ENCODE measurements around the gene TMEM108.

The TMEM108 gene

DNA sequence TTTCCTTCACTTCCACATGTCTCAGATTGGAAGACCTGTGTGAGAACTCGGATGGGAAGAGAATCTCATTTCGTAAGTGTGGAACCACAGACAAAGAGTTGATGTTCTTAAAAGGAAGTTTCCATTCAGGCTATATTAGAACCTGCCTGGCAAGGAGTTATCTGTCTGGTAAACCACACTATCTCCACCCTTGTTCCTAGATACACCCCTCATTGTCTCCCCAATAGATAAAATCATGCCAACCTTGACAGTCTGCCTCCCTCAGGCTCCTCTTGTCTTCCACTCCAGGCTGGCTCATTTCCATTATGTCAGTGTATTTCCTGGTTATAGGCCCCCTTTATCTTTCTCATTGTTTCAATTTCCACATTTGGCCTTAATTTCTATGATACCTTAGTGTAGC is 89.2 kb downstream of the TMEM108 start:
- in situ Hi-C loops (cut with MboI; ENCODE audit: low pct_unique_long_range_greater_than_20kb, low sequenced_read_pairs, unreplicated experiment): no loop called here
- DNase-seq (ENCODE audit: low spot score): no peak
- TF ChIP-seq, protein P1, sequence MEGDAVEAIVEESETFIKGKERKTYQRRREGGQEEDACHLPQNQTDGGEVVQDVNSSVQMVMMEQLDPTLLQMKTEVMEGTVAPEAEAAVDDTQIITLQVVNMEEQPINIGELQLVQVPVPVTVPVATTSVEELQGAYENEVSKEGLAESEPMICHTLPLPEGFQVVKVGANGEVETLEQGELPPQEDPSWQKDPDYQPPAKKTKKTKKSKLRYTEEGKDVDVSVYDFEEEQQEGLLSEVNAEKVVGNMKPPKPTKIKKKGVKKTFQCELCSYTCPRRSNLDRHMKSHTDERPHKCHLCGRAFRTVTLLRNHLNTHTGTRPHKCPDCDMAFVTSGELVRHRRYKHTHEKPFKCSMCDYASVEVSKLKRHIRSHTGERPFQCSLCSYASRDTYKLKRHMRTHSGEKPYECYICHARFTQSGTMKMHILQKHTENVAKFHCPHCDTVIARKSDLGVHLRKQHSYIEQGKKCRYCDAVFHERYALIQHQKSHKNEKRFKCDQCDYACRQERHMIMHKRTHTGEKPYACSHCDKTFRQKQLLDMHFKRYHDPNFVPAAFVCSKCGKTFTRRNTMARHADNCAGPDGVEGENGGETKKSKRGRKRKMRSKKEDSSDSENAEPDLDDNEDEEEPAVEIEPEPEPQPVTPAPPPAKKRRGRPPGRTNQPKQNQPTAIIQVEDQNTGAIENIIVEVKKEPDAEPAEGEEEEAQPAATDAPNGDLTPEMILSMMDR (IDR thresholded peaks at IDR 0.05; ENCODE audit: extremely low read depth, insufficient read depth, missing control alignments): no peak

DNA sequence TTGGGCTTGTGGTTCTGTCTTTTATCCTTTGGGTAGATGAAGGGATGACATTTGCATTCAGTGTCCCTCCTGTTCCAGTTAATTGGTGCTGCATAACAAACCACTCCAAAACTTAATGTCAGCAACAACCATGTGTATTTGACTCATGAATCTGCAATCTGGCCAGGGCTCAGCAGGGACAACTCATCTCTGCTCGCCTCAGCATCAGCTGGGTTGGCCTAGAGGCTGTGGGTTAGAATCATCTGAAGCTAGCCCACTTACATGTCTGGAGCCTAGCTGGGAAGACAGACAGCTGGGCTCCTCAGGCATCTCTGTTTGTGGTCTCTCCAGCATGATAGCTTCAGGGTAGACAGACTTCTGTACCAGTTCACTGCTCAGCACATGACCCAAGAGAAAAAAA is 92.0 kb downstream of the TMEM108 start:
- in situ Hi-C loops (cut with MboI; ENCODE audit: low pct_unique_long_range_greater_than_20kb, low sequenced_read_pairs, unreplicated experiment): no loop called here
- TF ChIP-seq, protein P1 (IDR thresholded peaks at IDR 0.05; ENCODE audit: extremely low read depth, insufficient read depth, missing control alignments): no peak
- DNase-seq (ENCODE audit: low spot score): no peak

DNA sequence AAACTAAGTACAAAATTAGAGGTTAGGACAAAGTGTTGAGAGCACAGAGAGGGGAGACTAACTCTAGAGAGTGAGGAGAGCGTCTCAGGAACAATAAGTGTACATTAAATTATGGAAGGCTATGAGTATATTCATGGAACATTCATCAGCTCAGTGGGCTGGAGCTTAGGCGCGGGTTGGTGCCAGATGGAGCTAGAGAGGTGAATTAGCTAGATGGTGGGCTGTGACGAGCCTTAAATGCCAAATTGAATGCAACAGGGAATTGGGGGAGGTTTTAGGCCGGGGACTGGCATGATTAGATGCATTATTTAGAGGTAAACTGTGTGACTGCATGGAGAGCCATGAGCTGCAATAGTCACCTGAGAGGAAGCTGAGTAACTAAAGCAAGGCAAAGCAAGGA is 97.1 kb downstream of the TMEM108 start:
- TF ChIP-seq, protein P1 (IDR thresholded peaks at IDR 0.05; ENCODE audit: extremely low read depth, insufficient read depth, missing control alignments): no peak
- no peak for DNase-seq (ENCODE audit: low spot score)
- in situ Hi-C loops (cut with MboI; ENCODE audit: low pct_unique_long_range_greater_than_20kb, low sequenced_read_pairs, unreplicated experiment): no loop called here

DNA sequence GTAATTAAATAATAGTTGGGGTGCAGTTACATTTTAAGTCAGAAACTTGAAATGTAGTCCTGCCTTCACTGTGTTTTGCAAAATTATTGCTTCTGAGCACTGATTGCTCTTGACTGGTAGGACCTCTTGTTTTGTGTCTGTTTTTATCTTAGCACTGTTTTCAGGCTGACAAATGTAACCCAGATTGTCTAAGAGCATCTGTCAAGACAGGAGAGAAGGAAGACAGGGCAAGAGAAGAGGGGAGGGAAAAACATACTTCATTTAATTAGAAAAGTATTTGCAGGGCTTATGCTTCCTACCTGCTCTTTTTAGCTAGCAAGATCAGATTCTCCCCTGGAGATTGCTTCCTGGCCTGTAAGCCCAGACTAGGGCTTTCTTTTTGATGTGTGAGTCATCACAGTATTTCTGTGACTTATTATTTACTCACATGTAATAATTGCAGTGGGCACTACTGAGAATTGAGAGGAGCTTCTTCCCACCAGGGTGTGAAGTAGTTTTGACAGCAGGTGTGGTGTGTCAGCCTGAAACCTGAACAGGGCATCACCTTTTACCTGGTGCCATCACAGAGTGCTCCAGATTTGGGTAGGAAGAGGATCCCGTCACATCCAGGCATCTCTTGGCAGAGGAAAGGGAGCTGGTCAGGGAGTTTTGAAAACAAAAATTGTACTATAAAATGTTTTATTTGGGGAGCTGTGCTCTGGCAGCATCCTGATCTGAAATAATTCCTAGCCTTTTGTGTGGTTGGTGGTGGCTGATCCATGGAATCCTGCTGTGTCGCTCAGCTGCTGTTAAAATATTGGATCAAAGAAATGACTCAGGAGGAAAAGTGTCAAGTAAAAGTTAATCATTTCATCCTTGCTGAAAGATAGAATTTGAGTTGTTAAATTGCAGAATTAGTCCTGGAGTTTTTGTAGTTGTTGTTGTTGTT is 98.2 kb downstream of the TMEM108 start:
- TF ChIP-seq, protein P1 (IDR thresholded peaks at IDR 0.05; ENCODE audit: extremely low read depth, insufficient read depth, missing control alignments): no peak
- in situ Hi-C loops (cut with MboI; ENCODE audit: low pct_unique_long_range_greater_than_20kb, low sequenced_read_pairs, unreplicated experiment): no loop called here
- no peak for DNase-seq (ENCODE audit: low spot score)

DNA sequence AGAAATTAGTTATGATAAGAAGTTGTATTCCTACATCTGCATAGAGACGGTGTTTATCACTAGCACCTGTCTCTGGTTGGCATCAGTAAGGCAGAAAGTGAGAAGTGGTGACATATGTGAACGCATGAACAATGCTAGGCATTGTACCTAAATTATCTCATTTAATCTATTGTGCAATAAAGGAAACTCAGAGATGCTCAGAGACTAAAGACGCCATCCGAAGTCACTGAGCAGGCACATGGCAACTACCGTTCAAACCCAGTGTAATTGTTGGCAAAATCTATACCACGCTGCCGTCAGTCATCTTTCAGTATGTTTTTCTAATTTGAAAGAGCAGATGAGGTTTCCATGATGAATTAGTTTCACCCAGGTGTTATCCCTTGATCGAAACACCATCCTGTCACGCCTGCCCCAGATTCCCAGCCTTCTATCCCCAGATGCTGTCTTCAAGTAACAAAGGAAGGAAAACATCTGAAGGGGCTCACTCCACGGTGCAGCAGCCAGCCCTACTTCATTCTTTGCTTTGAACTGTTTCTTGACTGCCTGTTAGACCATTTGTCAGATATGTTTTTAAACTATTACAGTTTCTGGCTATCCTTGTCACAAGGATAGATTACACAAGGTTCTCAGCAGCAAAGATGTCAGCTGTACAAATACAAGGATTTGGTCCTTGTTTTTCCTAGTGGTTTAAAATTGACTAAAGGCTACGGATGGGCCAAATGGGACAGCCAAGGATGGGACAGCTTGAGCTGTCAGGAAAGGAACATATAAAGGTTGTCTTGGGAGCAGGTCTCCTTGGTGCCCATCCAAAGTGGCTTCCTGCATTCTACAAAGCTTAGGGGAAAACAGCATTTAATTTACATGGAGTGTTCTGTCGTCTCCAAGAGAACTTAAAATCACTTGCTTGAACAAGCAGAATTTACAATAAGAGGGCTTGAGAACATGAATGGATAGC is 99.1 kb downstream of the TMEM108 start:
- TF ChIP-seq, protein P1 (IDR thresholded peaks at IDR 0.05; ENCODE audit: extremely low read depth, insufficient read depth, missing control alignments): no peak
- in situ Hi-C loops (cut with MboI; ENCODE audit: low pct_unique_long_range_greater_than_20kb, low sequenced_read_pairs, unreplicated experiment): no loop called here
- DNase-seq (ENCODE audit: low spot score): no peak

DNA sequence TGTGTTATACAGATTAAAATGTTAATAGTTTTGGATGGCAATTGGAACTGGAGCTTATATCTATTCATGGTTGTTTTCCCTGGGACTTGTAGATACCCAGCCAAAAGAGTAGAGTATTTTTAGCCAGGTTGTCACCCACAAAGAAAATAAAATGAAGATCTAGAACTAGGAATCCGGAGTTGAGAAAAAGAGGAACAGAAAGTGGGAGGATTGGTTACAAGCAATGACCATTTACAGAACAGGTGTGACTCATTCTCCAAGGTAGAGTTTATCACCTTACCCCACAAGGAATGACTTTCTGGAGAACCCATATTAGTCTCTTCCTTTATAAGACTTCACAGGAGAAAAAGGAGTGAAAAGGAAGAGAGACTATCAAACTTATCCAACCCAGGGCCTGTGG is 99.8 kb downstream of the TMEM108 start:
- no peak for DNase-seq (ENCODE audit: low spot score)
- TF ChIP-seq, protein P1 (IDR thresholded peaks at IDR 0.05; ENCODE audit: extremely low read depth, insufficient read depth, missing control alignments): no peak
- in situ Hi-C loops (cut with MboI; ENCODE audit: low pct_unique_long_range_greater_than_20kb, low sequenced_read_pairs, unreplicated experiment): no loop called here

All from GM13977 (cell line).